ENCODE results near the gene ITCH. TPM values are rescaled to one million over a fixed set of nuclear protein-coding genes. Genes with fewer than 3 reads are reported as not detected.
"Not testable (repeated sequence)": the region's sequence is repeated elsewhere in the genome, so short reads cannot be mapped to it uniquely, and the experiment has no call there.

The ITCH gene
- total RNA-seq, 1 donor from 2014 or later = 30.9 TPM

- Histone ChIP-seq H3K4me1 (no peaks in the 10 kb centered on the region), H3K9me3 (no peaks in the 10 kb centered on the region), H3K4me3 (no peak overlapping the region), H3K27ac (no peak overlapping the region), H3K27me3 (no peaks in the 10 kb centered on the region), H3K36me3 (peaks cover 0 to 20% of the 10 kb centered on the region in 2 donors)
- TF ChIP-seq CTCF (IDR thresholded peaks at IDR 0.05) = no peak
- no peak for TF ChIP-seq POLR2AphosphoS5 (IDR thresholded peaks at IDR 0.05; ENCODE audit: insufficient read depth in 1 of 2, low read depth in 1 of 2)
- no peak for TF ChIP-seq POLR2A (IDR thresholded peaks at IDR 0.05)
- intact Hi-C loops (cut with DNase I) = no loop called here
- DNase-seq (ENCODE audit: extremely low spot score in 2 of 2) = no peak
Observed at GRCh38 chr20:34420146-34420545, 57.1 kb downstream of the ITCH start.

GRCh38 chr20:34420975-34421374 is 57.9 kb downstream of the ITCH start:
- Histone ChIP-seq H3K27me3 (no peaks in the 10 kb centered on the region), H3K27ac (no peak overlapping the region), H3K4me1 (no peaks in the 10 kb centered on the region), H3K4me3 (no peak overlapping the region), H3K36me3 (peaks cover 0 to 18% of the 10 kb centered on the region in 2 donors), H3K9me3 (no peaks in the 10 kb centered on the region)
- intact Hi-C loops (cut with DNase I) = no loop called here
- no peak for TF ChIP-seq CTCF (IDR thresholded peaks at IDR 0.05)
- no peak for TF ChIP-seq POLR2A (IDR thresholded peaks at IDR 0.05)
- no peak for TF ChIP-seq POLR2AphosphoS5 (IDR thresholded peaks at IDR 0.05; ENCODE audit: insufficient read depth in 1 of 2, low read depth in 1 of 2)
- no peak for DNase-seq (ENCODE audit: extremely low spot score in 2 of 2)

GRCh38 chr20:34421766-34422466 is 58.8 kb downstream of the ITCH start:
- intact Hi-C loops (cut with DNase I) = no loop called here
- H3K36me3 ChIP-seq = peaks cover 0 to 22% of the 10 kb centered on the region in 2 donors
- TF ChIP-seq CTCF (IDR thresholded peaks at IDR 0.05) (no peak), POLR2AphosphoS5 (IDR thresholded peaks at IDR 0.05; ENCODE audit: insufficient read depth in 1 of 2, low read depth in 1 of 2) (no peak), POLR2A (IDR thresholded peaks at IDR 0.05) (no peak)
- no peaks in the 10 kb centered on the region for H3K4me1 ChIP-seq
- H3K9me3 ChIP-seq = no peaks in the 10 kb centered on the region
- no peak overlapping the region for H3K4me3 ChIP-seq
- H3K27ac ChIP-seq = no peak overlapping the region
- no peaks in the 10 kb centered on the region for H3K27me3 ChIP-seq
- no peak for DNase-seq (ENCODE audit: extremely low spot score in 2 of 2)

- H3K4me3 ChIP-seq; H3K27me3 ChIP-seq; DNase-seq (ENCODE audit: extremely low spot score in 2 of 2); H3K9me3 ChIP-seq; H3K4me1 ChIP-seq; intact Hi-C loops (cut with DNase I); H3K27ac ChIP-seq: not testable (repeated sequence)
- peaks cover 0 to 23% of the 10 kb centered on the region in 2 donors for H3K36me3 ChIP-seq
Observed at GRCh38 chr20:34425032-34425690, 62.1 kb downstream of the ITCH start.

- DNase-seq (ENCODE audit: extremely low spot score in 2 of 2) = no peak
- Histone ChIP-seq H3K36me3 (peaks cover 0 to 19% of the 10 kb centered on the region in 2 donors), H3K9me3 (no peaks in the 10 kb centered on the region), H3K27ac (no peak overlapping the region), H3K27me3 (no peaks in the 10 kb centered on the region), H3K4me3 (no peak overlapping the region), H3K4me1 (no peaks in the 10 kb centered on the region)
- TF ChIP-seq CTCF (IDR thresholded peaks at IDR 0.05) (no peak), POLR2AphosphoS5 (IDR thresholded peaks at IDR 0.05; ENCODE audit: insufficient read depth in 1 of 2, low read depth in 1 of 2) (no peak), POLR2A (IDR thresholded peaks at IDR 0.05) (no peak)
- intact Hi-C loops (cut with DNase I) = no loop called here
Observed at GRCh38 chr20:34426026-34426425, 63.0 kb downstream of the ITCH start.
